Measurements from ENCODE around the gene CD8B.

DNA sequence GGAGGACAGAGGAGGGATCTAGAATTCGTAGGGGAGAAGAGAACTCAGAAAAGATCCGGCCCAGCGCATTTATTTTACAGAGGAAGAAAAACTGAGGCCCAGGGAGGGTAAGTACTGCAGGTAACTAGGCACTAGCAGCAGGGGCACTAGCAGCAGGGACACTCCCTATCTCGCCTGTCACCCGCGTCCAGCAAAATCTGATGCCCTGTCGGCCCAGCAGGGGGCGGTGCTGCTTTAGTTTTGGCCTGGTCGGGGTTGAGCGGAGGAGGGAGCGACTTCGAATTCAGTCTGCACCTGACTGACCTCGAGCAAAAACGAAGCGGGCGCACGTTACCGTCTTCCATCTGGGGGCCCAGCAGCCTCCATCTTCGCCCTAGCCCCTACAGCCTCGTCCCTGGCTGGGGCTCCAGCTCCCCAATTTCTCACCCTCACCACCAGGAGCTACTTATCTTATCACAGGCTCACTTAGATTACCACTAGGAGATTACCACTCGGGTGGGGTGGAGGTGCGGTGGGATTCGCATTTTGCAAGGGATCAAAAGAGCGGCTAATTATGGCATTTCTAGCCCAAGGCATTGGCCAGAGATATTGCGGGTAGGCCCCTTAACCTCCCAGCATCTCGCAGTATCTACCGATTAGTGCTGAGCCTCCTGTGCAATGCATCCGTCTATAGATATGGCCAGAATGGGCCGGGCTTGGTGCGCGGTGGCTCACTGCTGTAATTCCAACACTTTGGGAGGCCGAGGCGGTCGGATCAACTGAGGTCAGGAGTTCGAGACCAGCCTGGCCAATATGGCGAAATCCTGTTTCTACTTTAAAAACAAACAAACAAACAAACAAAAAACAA lies 53.1 kb downstream of the CD8B start:
- peak; percentile 65 to 93 (median 88) for TF ChIP-seq CTCF (IDR thresholded peaks at IDR 0.05)
- TF ChIP-seq POLR2AphosphoS5 (IDR thresholded peaks at IDR 0.05), result peak; percentile 53
- no peak for TF ChIP-seq POLR2A (IDR thresholded peaks at IDR 0.05)
